Measurements from ENCODE around the gene PLCL1. TPM values are rescaled to one million over a fixed set of nuclear protein-coding genes. Genes with fewer than 3 reads are reported as not detected.
A peak's percentile ranks its signal among the peaks of the same experiment; 100 is the strongest.

PLCL1 gene
- total RNA-seq, 2 donors from 2014 or later = 25.6 to 26.2 TPM

GRCh38 chr2:198004921-198005829 lies 200.8 kb downstream of the PLCL1 start:
- H3K36me3 ChIP-seq = no peaks in the 10 kb centered on the region
- ATAC-seq (ENCODE audit: insufficient number of reproducible peaks, low FRiP score, low read depth) (no peak), DNase-seq (ENCODE audit: low spot score) (no peak)
- no peaks in the 10 kb centered on the region for H3K27me3 ChIP-seq (replicated peaks; ENCODE audit: insufficient read depth)
- H3K4me3 ChIP-seq = peak overlapping the region; percentile 40
- H3K27ac ChIP-seq = peak overlapping the region; percentile 13 to 21
- peaks cover 7 to 40% of the 10 kb centered on the region in 2 donors for H3K4me1 ChIP-seq (ENCODE audit: control insufficient read depth in 1 of 2, low read depth in 2 of 2)
- H3K9me3 ChIP-seq = peaks cover 3% of the 10 kb centered on the region
- TF ChIP-seq CTCF (IDR thresholded peaks at IDR 0.05) = no peak

- no peaks in the 10 kb centered on the region for H3K36me3 ChIP-seq
- H3K4me1 ChIP-seq (ENCODE audit: control insufficient read depth in 1 of 2, low read depth in 2 of 2) = peaks cover 7 to 40% of the 10 kb centered on the region in 2 donors
- H3K4me3 ChIP-seq = no peak overlapping the region
- no peak overlapping the region for H3K27ac ChIP-seq
- H3K27me3 ChIP-seq (replicated peaks; ENCODE audit: insufficient read depth) = no peaks in the 10 kb centered on the region
- DNase-seq (ENCODE audit: low spot score) (no peak), ATAC-seq (ENCODE audit: insufficient number of reproducible peaks, low FRiP score, low read depth) (no peak)
- no peak for TF ChIP-seq CTCF (IDR thresholded peaks at IDR 0.05)
- peaks cover 4% of the 10 kb centered on the region for H3K9me3 ChIP-seq
These were observed 202.3 kb downstream of the PLCL1 start for GRCh38 chr2:198006733-198007132.

- no peak overlapping the region for H3K4me3 ChIP-seq
- peaks cover 7 to 38% of the 10 kb centered on the region in 2 donors for H3K4me1 ChIP-seq (ENCODE audit: control insufficient read depth in 1 of 2, low read depth in 2 of 2)
- DNase-seq (ENCODE audit: low spot score) = no peak
- H3K27me3 ChIP-seq (replicated peaks; ENCODE audit: insufficient read depth) = no peaks in the 10 kb centered on the region
- H3K27ac ChIP-seq = no peak overlapping the region
- ATAC-seq (ENCODE audit: insufficient number of reproducible peaks, low FRiP score, low read depth) = no peak
- H3K9me3 ChIP-seq = peaks cover 12% of the 10 kb centered on the region
- no peaks in the 10 kb centered on the region for H3K36me3 ChIP-seq
- TF ChIP-seq CTCF (IDR thresholded peaks at IDR 0.05) = no peak
These were observed 203.8 kb downstream of the PLCL1 start for GRCh38 chr2:198008230-198008629.

GRCh38 chr2:198012025-198012424 lies 207.6 kb downstream of the PLCL1 start:
- peaks cover 0 to 2% of the 10 kb centered on the region in 2 donors for H3K4me1 ChIP-seq (ENCODE audit: control insufficient read depth in 1 of 2, low read depth in 2 of 2)
- no peak for TF ChIP-seq CTCF (IDR thresholded peaks at IDR 0.05)
- no peak overlapping the region for H3K27ac ChIP-seq
- peaks cover 12% of the 10 kb centered on the region for H3K9me3 ChIP-seq
- H3K36me3 ChIP-seq = no peaks in the 10 kb centered on the region
- no peak for DNase-seq (ENCODE audit: low spot score)
- H3K4me3 ChIP-seq = no peak overlapping the region
- no peaks in the 10 kb centered on the region for H3K27me3 ChIP-seq (replicated peaks; ENCODE audit: insufficient read depth)
- no peak for ATAC-seq (ENCODE audit: insufficient number of reproducible peaks, low FRiP score, low read depth)

GRCh38 chr2:198016243-198016642 lies 211.8 kb downstream of the PLCL1 start:
- DNase-seq (ENCODE audit: low spot score) (no peak), ATAC-seq (ENCODE audit: insufficient number of reproducible peaks, low FRiP score, low read depth) (no peak)
- Histone ChIP-seq H3K36me3 (no peaks in the 10 kb centered on the region), H3K9me3 (peaks cover 9% of the 10 kb centered on the region), H3K4me1 (ENCODE audit: control insufficient read depth in 1 of 2, low read depth in 2 of 2) (no peaks in the 10 kb centered on the region), H3K4me3 (no peak overlapping the region), H3K27ac (no peak overlapping the region), H3K27me3 (replicated peaks; ENCODE audit: insufficient read depth) (no peaks in the 10 kb centered on the region)
- no peak for TF ChIP-seq CTCF (IDR thresholded peaks at IDR 0.05)
